HUES48 (cell line): ENCODE results near the gene NUDT22.

Experiments used
- H3K27ac ChIP-seq: one replicate; pipeline ENCODE4 v1.7.0; 2013; ENCODE audit warnings: low read depth, low read length, inconsistent platforms
- H3K27me3 ChIP-seq: 2 replicates; pipeline ENCODE4 v1.6.1; 2013; ENCODE audit warnings: mild to moderate bottlenecking, low read length; ENCODE audit not compliant: control insufficient read depth, insufficient read depth
- H3K36me3 ChIP-seq: 2 replicates; pipeline ENCODE4 v1.6.1; 2013; ENCODE audit warnings: low read length; ENCODE audit not compliant: control insufficient read depth, insufficient read depth
- H3K4me1 ChIP-seq: 2 replicates; pipeline ENCODE4 v1.6.1; 2013; ENCODE audit warnings: mild to moderate bottlenecking, low read length; ENCODE audit not compliant: control insufficient read depth, insufficient read depth
- H3K4me3 ChIP-seq: 2 replicates; pipeline ENCODE4 v1.5.1; 2013; ENCODE audit warnings: mild to moderate bottlenecking, low read depth, low read length
- H3K9ac ChIP-seq: 2 replicates; pipeline ENCODE4 v1.6.1; 2013; ENCODE audit warnings: mild to moderate bottlenecking, low read depth, low read length, moderate library complexity
- H3K9me3 ChIP-seq: 2 replicates; pipeline ENCODE4 v1.6.1; 2013; ENCODE audit warnings: low read length; ENCODE audit not compliant: control insufficient read depth, insufficient read depth

The NUDT22 gene

GRCh38 chr11:64220271-64220670 is 5.8 kb upstream of the NUDT22 start:
- no peaks in the 10 kb centered on the region for H3K4me1 ChIP-seq
- no peak overlapping the region for H3K9ac ChIP-seq
- H3K27me3 ChIP-seq = no peaks in the 10 kb centered on the region
- peaks cover 38% of the 10 kb centered on the region for H3K36me3 ChIP-seq
- no peak overlapping the region for H3K27ac ChIP-seq
- H3K4me3 ChIP-seq = no peak overlapping the region
- H3K9me3 ChIP-seq = no peaks in the 10 kb centered on the region

GRCh38 chr11:64220798-64221197 is 5.3 kb upstream of the NUDT22 start:
- no peak overlapping the region for H3K9ac ChIP-seq
- no peaks in the 10 kb centered on the region for H3K9me3 ChIP-seq
- H3K27me3 ChIP-seq = no peaks in the 10 kb centered on the region
- no peak overlapping the region for H3K27ac ChIP-seq
- H3K36me3 ChIP-seq = peaks cover 38% of the 10 kb centered on the region
- H3K4me1 ChIP-seq = no peaks in the 10 kb centered on the region
- no peak overlapping the region for H3K4me3 ChIP-seq

- Histone ChIP-seq H3K9me3 (no peaks in the 10 kb centered on the region), H3K36me3 (peaks cover 38% of the 10 kb centered on the region), H3K4me1 (peaks cover 8% of the 10 kb centered on the region; the same call in 1 of the 2 replicates), H3K27ac (no peak overlapping the region), H3K27me3 (no peaks in the 10 kb centered on the region), H3K9ac (no peak overlapping the region), H3K4me3 (no peak overlapping the region)
Measured at GRCh38 chr11:64222651-64223000, 3.4 kb upstream of the NUDT22 start.

- H3K27ac ChIP-seq = no peak overlapping the region
Measured at GRCh38 chr11:64223001-64223651, 2.9 kb upstream of the NUDT22 start.

GRCh38 chr11:64224151-64224890 is 1.8 kb upstream of the NUDT22 start:
- Histone ChIP-seq H3K4me3 (no peak overlapping the region), H3K36me3 (peaks cover 38% of the 10 kb centered on the region), H3K4me1 (peaks cover 8% of the 10 kb centered on the region; the same call in 1 of the 2 replicates), H3K9ac (no peak overlapping the region), H3K27ac (no peak overlapping the region), H3K9me3 (no peaks in the 10 kb centered on the region), H3K27me3 (no peaks in the 10 kb centered on the region)

More at GRCh38 chr11:64223001-64223651, 2.9 kb upstream of the NUDT22 start:
- Histone ChIP-seq H3K9me3 (no peaks in the 10 kb centered on the region), H3K27me3 (no peaks in the 10 kb centered on the region), H3K36me3 (peaks cover 38% of the 10 kb centered on the region), H3K9ac (no peak overlapping the region), H3K4me3 (no peak overlapping the region), H3K4me1 (peaks cover 8% of the 10 kb centered on the region; the same call in 1 of the 2 replicates)

- H3K4me1 ChIP-seq = peaks cover 8% of the 10 kb centered on the region; the same call in 1 of the 2 replicates
- H3K27ac ChIP-seq = no peak overlapping the region
- peak overlapping the region; percentile 73 for H3K4me3 ChIP-seq
- H3K9ac ChIP-seq = peak overlapping the region; percentile 11
- H3K27me3 ChIP-seq = no peaks in the 10 kb centered on the region
- H3K9me3 ChIP-seq = no peaks in the 10 kb centered on the region
- peaks cover 34% of the 10 kb centered on the region for H3K36me3 ChIP-seq
Measured at GRCh38 chr11:64224891-64225607, 1.0 kb upstream of the NUDT22 start.

- Histone ChIP-seq H3K36me3 (peaks cover 23% of the 10 kb centered on the region), H3K9ac (peak overlapping the region; percentile 51), H3K4me3 (peak overlapping the region; percentile 73), H3K27me3 (no peaks in the 10 kb centered on the region), H3K9me3 (no peaks in the 10 kb centered on the region), H3K4me1 (peaks cover 9% of the 10 kb centered on the region; the same call in 1 of the 2 replicates), H3K27ac (peak overlapping the region; percentile 8)
Measured at GRCh38 chr11:64226507-64227051, 505 bp downstream of the NUDT22 start.

- peaks cover 12% of the 10 kb centered on the region; the same call in 1 of the 2 replicates for H3K4me1 ChIP-seq
- peaks cover 21% of the 10 kb centered on the region for H3K36me3 ChIP-seq
- H3K27ac ChIP-seq = no peak overlapping the region
- no peaks in the 10 kb centered on the region for H3K9me3 ChIP-seq
- H3K9ac ChIP-seq = no peak overlapping the region
- H3K4me3 ChIP-seq = no peak overlapping the region
- H3K27me3 ChIP-seq = no peaks in the 10 kb centered on the region
Measured at GRCh38 chr11:64227405-64227956, 1.4 kb downstream of the NUDT22 start.

- peaks cover 5% of the 10 kb centered on the region for H3K36me3 ChIP-seq
- H3K9me3 ChIP-seq = no peaks in the 10 kb centered on the region
- peaks cover 16% of the 10 kb centered on the region for H3K4me1 ChIP-seq
- no peak overlapping the region for H3K4me3 ChIP-seq
- no peaks in the 10 kb centered on the region; the same call in 1 of the 2 replicates for H3K27me3 ChIP-seq
- no peak overlapping the region for H3K27ac ChIP-seq
- no peak overlapping the region for H3K9ac ChIP-seq
Measured at GRCh38 chr11:64229090-64229743, 3.1 kb downstream of the NUDT22 start.

GRCh38 chr11:64229744-64230170 is 3.7 kb downstream of the NUDT22 start:
- H3K4me3 ChIP-seq = peak overlapping the region; percentile 81
- H3K9ac ChIP-seq = no peak overlapping the region

More at GRCh38 chr11:64229744-64230170, 3.7 kb downstream of the NUDT22 start:
- H3K27ac ChIP-seq = peak overlapping the region; percentile 43
- no peaks in the 10 kb centered on the region for H3K9me3 ChIP-seq
- H3K36me3 ChIP-seq = no peaks in the 10 kb centered on the region
- no peaks in the 10 kb centered on the region; the same call in 1 of the 2 replicates for H3K27me3 ChIP-seq
- peaks cover 16% of the 10 kb centered on the region for H3K4me1 ChIP-seq
